ENCODE results near the gene CLIC1. TPM values are rescaled to one million over a fixed set of nuclear protein-coding genes. Genes with fewer than 3 reads are reported as not detected.

Gene CLIC1
- total and polyA plus RNA-seq, 2 experiments from 2014 or later, result 269 to 296 TPM

DNA sequence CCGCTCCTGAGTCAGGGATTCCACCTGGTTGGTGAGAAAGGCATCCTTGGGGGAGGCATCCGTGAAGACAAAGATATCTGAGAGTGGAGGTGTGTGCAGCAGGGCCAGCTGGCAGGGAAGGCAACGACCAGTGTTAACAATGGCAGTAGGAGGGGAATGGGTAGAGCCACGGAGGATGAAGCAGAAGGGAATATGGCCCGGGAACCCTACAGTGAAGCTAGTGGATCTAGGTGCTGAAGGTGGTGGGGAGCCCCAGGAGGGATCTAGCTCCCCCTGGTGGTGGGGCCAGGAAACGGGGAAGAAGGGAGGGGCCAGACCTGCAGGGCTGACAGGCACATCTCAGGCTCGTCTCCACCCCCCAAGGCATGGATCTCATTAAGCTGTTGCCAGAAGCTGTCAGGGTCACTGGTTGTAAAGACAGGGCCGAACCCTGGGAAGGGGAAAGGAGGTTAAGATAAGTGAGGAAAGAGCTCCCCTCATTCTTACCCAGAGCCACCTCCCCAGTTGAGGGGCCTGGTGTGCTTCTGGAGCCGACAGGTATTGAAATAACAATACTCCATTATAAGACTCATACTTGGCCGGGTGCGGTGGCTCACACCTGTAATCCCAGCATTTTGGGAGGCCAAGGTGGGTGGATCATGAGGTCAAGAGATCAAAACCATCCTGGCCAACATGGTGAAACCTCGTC lies 33.5 kb upstream of the CLIC1 start:
- peak; percentile 84 for DNase-seq (ENCODE audit: low spot score)
- Histone ChIP-seq H3K79me2 (replicated peaks; ENCODE audit: insufficient read depth) (no peaks in the 10 kb centered on the region), H3K36me3 (ENCODE audit: insufficient read depth) (no peaks in the 10 kb centered on the region), H2AFZ (no peak overlapping the region), H3K4me1 (ENCODE audit: insufficient read depth) (peaks cover 11% of the 10 kb centered on the region), H4K20me1 (replicated peaks; ENCODE audit: insufficient read depth) (no peaks in the 10 kb centered on the region), H3K4me2 (no peak overlapping the region), H3K27me3 (ENCODE audit: insufficient read depth) (no peaks in the 10 kb centered on the region), H3K27ac (ENCODE audit: low read depth) (no peak overlapping the region), H3K9me2 (ENCODE audit: insufficient read depth) (no peaks in the 10 kb centered on the region), H3F3A (replicated peaks; ENCODE audit: low read depth) (0 out of 2 replicates have a peak, but pooled peaks cover 2% of the 10 kb centered on the region), H3K4me3 (no peak overlapping the region)
- no peak for TF ChIP-seq CREB1 (CRISPR knock-in tag; IDR thresholded peaks at IDR 0.05; ENCODE audit: low read depth)
- TF ChIP-seq CTCF (conservative IDR thresholded peaks at IDR 0.05; ENCODE audit: low read depth in 2 of 2), result peak; percentile 91 to 94
- H3K9me3 Mint-ChIP-seq, result no peaks in the 10 kb centered on the region; the same call in 2 of the 3 replicates
- H3K27me3 Mint-ChIP-seq (ENCODE audit: insufficient read depth, low read depth, poor library complexity), result peaks cover 22% of the 10 kb centered on the region
- ATAC-seq, result peak; percentile 59
- peaks cover 13% of the 10 kb centered on the region; the same call in 2 of the 3 replicates for H3K4me1 Mint-ChIP-seq
- H3K4me3 Mint-ChIP-seq, result no peak overlapping the region; the same call in 2 of the 3 replicates
- no peaks in the 10 kb centered on the region for H3K36me3 Mint-ChIP-seq (ENCODE audit: low read depth)
- H3K27ac Mint-ChIP-seq, result no peak overlapping the region

DNA sequence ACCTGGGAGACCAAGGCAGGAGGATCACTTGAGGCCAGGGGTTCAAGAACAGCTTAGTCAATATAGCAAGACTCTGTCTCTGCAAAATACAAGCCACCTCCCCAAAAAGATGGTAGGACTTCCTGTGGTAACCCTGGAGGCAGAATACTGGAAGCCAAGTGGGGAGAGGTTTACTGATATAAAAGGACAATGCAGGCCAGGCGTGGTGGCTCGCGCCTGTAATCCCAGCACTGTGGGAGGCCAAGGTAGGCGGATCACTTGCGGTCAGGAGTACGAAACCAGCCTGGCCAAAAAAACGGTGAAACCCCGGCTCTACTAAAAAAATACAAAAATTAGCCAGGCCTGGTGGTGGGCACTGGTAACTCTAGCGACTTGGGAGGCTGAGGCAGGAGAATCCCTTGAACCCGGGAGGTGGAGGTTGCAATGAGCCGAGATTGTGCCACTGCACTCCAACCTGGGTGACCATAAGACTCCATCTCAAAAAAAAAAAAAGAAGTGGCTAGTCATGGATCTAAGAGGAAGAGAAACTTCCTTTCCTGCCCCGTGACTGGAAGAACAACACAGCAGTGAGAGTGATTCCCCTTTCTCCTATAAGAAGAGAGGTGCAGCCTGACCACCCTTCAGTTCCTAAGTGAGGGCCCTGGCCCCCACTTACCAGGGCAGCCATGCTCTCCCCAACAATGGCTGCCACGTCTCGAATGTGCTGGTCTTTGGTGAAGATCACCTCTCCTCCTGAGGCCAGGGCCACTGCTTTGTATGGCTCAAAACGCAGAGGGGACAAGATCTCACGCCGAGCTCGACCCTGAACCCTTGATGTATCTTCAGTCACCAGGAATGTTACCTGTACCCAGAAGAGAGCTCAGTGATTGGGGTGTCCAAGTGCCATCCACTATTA lies 32.3 kb upstream of the CLIC1 start:
- ATAC-seq (no peak), DNase-seq (ENCODE audit: low spot score) (no peak)
- no peak overlapping the region for H3K27ac ChIP-seq (ENCODE audit: low read depth)
- TF ChIP-seq, protein P1, sequence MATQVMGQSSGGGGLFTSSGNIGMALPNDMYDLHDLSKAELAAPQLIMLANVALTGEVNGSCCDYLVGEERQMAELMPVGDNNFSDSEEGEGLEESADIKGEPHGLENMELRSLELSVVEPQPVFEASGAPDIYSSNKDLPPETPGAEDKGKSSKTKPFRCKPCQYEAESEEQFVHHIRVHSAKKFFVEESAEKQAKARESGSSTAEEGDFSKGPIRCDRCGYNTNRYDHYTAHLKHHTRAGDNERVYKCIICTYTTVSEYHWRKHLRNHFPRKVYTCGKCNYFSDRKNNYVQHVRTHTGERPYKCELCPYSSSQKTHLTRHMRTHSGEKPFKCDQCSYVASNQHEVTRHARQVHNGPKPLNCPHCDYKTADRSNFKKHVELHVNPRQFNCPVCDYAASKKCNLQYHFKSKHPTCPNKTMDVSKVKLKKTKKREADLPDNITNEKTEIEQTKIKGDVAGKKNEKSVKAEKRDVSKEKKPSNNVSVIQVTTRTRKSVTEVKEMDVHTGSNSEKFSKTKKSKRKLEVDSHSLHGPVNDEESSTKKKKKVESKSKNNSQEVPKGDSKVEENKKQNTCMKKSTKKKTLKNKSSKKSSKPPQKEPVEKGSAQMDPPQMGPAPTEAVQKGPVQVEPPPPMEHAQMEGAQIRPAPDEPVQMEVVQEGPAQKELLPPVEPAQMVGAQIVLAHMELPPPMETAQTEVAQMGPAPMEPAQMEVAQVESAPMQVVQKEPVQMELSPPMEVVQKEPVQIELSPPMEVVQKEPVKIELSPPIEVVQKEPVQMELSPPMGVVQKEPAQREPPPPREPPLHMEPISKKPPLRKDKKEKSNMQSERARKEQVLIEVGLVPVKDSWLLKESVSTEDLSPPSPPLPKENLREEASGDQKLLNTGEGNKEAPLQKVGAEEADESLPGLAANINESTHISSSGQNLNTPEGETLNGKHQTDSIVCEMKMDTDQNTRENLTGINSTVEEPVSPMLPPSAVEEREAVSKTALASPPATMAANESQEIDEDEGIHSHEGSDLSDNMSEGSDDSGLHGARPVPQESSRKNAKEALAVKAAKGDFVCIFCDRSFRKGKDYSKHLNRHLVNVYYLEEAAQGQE (IDR thresholded peaks at IDR 0.05; ENCODE audit: unreplicated experiment), result no peak
- TF ChIP-seq POLR2AphosphoS5 (IDR thresholded peaks at IDR 0.05; ENCODE audit: low read depth), result no peak
- TF ChIP-seq EZH2 (IDR thresholded peaks at IDR 0.05; ENCODE audit: low read depth, unreplicated experiment), result no peak
- no peak for TF ChIP-seq EZH2phosphoT487 (IDR thresholded peaks at IDR 0.05; ENCODE audit: unreplicated experiment)
- no peak for TF ChIP-seq CREB1 (CRISPR knock-in tag; IDR thresholded peaks at IDR 0.05; ENCODE audit: low read depth)
- TF ChIP-seq STAT1 (IDR thresholded peaks at IDR 0.05; ENCODE audit: unreplicated experiment), result no peak
- no peak for TF ChIP-seq ZNF331 (CRISPR knock-in tag; IDR thresholded peaks at IDR 0.05; ENCODE audit: low read depth)
- no peak for TF ChIP-seq ETS1 (IDR thresholded peaks at IDR 0.05)
- TF ChIP-seq ZNF114 (CRISPR knock-in tag; IDR thresholded peaks at IDR 0.05), result no peak

More for the DNA sequence above, 32.3 kb upstream of the CLIC1 start:
- Histone ChIP-seq H3K4me3 (no peak overlapping the region), H3K4me2 (no peak overlapping the region), H3K79me2 (replicated peaks; ENCODE audit: insufficient read depth) (no peaks in the 10 kb centered on the region), H2AFZ (no peak overlapping the region), H3F3A (replicated peaks; ENCODE audit: low read depth) (0 out of 2 replicates have a peak, but pooled peaks cover 2% of the 10 kb centered on the region), H3K4me1 (ENCODE audit: insufficient read depth) (peaks cover 11% of the 10 kb centered on the region), H4K20me1 (replicated peaks; ENCODE audit: insufficient read depth) (no peaks in the 10 kb centered on the region), H3K36me3 (ENCODE audit: insufficient read depth) (no peaks in the 10 kb centered on the region), H3K9me2 (ENCODE audit: insufficient read depth) (no peaks in the 10 kb centered on the region), H3K27me3 (ENCODE audit: insufficient read depth) (no peaks in the 10 kb centered on the region)
- H3K36me3 Mint-ChIP-seq (ENCODE audit: low read depth), result no peaks in the 10 kb centered on the region; the same call in 2 of the 3 replicates
- H3K27ac Mint-ChIP-seq, result no peak overlapping the region
- H3K4me1 Mint-ChIP-seq, result peaks cover 18% of the 10 kb centered on the region
- peaks cover 19% of the 10 kb centered on the region for H3K27me3 Mint-ChIP-seq (ENCODE audit: insufficient read depth, low read depth, poor library complexity)
- H3K4me3 Mint-ChIP-seq, result no peak overlapping the region
- no peaks in the 10 kb centered on the region; the same call in 2 of the 3 replicates for H3K9me3 Mint-ChIP-seq
